HUES64 (cell line): Measurements from ENCODE around the gene CHCHD1.
A peak's percentile ranks its signal among the peaks of the same experiment; 100 is the strongest.

Source experiments
- H3K27ac ChIP-seq: 2 replicates; pipeline ENCODE4 v1.7.0; 2013; ENCODE audit warnings: low read depth, low read length, inconsistent platforms
- H3K27me3 ChIP-seq: 2 replicates; pipeline ENCODE4 v1.6.1; 2013; ENCODE audit warnings: mild to moderate bottlenecking, low read length; ENCODE audit not compliant: insufficient read depth
- H3K36me3 ChIP-seq: 2 replicates; pipeline ENCODE4 v1.6.1; 2013; ENCODE audit warnings: mild to moderate bottlenecking, low read length; ENCODE audit not compliant: insufficient read depth
- H3K4me1 ChIP-seq: 2 replicates; pipeline ENCODE4 v1.6.1; 2013; ENCODE audit warnings: mild to moderate bottlenecking, low read length, moderate library complexity; ENCODE audit not compliant: insufficient read depth
- H3K4me3 ChIP-seq: 2 replicates; pipeline ENCODE4 v1.5.1; 2013; ENCODE audit warnings: mild to moderate bottlenecking, low read length, moderate library complexity
- H3K9ac ChIP-seq: 2 replicates; pipeline ENCODE4 v1.6.1; 2013; ENCODE audit warnings: mild to moderate bottlenecking, low read depth, low read length
- H3K9me3 ChIP-seq: 2 replicates; pipeline ENCODE4 v1.6.1; 2013; ENCODE audit warnings: low read depth, low read length; ENCODE audit not compliant: insufficient read depth
- WGBS: fragments of 150-250, 120-280 bp; methylation state at CpG from one replicate; pipeline ENCODE4 v1.1.7; 2013; ENCODE audit warnings: missing lambda C conversion rate; 5-methylcytosine and 5-hydroxymethylcytosine counted together

Gene CHCHD1

GRCh38 chr10:73806176-73806950, 24.5 kb downstream of the CHCHD1 start:
- whole genome bisulfite sequencing: 94% methylated on average over 14 of the region's 14 CpGs
- H3K9ac ChIP-seq: no peak overlapping the region

GRCh38 chr10:73807471-73807870, 25.6 kb downstream of the CHCHD1 start:
- H3K9me3 ChIP-seq: no peaks in the 10 kb centered on the region
- peaks cover 57% of the 10 kb centered on the region for H3K36me3 ChIP-seq
- WGBS: 96% methylated on average over 14 of the region's 14 CpGs
- no peak overlapping the region for H3K9ac ChIP-seq
- H3K27me3 ChIP-seq: no peaks in the 10 kb centered on the region
- H3K27ac ChIP-seq: no peak overlapping the region
- peaks cover 6% of the 10 kb centered on the region; the same call in 1 of the 2 replicates for H3K4me1 ChIP-seq
- H3K4me3 ChIP-seq: no peak overlapping the region

More at GRCh38 chr10:73806176-73806950, 24.5 kb downstream of the CHCHD1 start:
- H3K36me3 ChIP-seq: peaks cover 68% of the 10 kb centered on the region
- no peak overlapping the region for H3K4me3 ChIP-seq
- H3K27me3 ChIP-seq: no peaks in the 10 kb centered on the region
- H3K9me3 ChIP-seq: no peaks in the 10 kb centered on the region
- peaks cover 3% of the 10 kb centered on the region; the same call in 1 of the 2 replicates for H3K4me1 ChIP-seq
- no peak overlapping the region for H3K27ac ChIP-seq

- no peaks in the 10 kb centered on the region for H3K9me3 ChIP-seq
- no peaks in the 10 kb centered on the region for H3K27me3 ChIP-seq
- peaks cover 53% of the 10 kb centered on the region for H3K36me3 ChIP-seq
- H3K9ac ChIP-seq: no peak overlapping the region
- H3K27ac ChIP-seq: no peak overlapping the region
- WGBS: 95% methylated on average over 16 of the region's 16 CpGs
- no peak overlapping the region for H3K4me3 ChIP-seq
- peaks cover 7% of the 10 kb centered on the region; the same call in 1 of the 2 replicates for H3K4me1 ChIP-seq
These were observed 26.4 kb downstream of the CHCHD1 start for GRCh38 chr10:73808021-73808815.

- H3K4me3 ChIP-seq: no peak overlapping the region
- H3K9ac ChIP-seq: no peak overlapping the region
- WGBS: 75% methylated on average over 5 of the region's 5 CpGs
- no peak overlapping the region for H3K27ac ChIP-seq
- H3K36me3 ChIP-seq: peaks cover 52% of the 10 kb centered on the region
- no peaks in the 10 kb centered on the region for H3K27me3 ChIP-seq
- no peaks in the 10 kb centered on the region for H3K9me3 ChIP-seq
- H3K4me1 ChIP-seq: peaks cover 7% of the 10 kb centered on the region; the same call in 1 of the 2 replicates
These were observed 27.4 kb downstream of the CHCHD1 start for GRCh38 chr10:73809061-73809818.

DNA sequence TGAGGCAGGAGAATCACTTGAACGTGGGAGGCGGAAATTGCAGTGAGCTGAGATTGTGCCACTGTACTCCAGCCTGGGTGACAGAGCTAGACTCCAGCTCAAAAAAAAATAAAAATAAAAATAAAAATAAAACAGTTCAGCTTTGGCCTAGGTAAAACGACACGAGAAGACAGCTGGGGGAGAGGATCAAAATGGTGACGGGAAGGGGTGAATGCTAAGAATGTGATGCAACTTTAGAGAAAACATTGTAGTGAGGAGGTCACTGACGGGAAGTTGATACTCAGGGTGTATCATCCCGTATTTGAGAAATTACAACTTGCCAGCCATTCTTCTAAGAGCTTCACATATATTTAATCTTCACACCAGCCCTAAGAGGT, 28.5 kb downstream of the CHCHD1 start:
- Histone ChIP-seq H3K4me3 (peak overlapping the region; percentile 90), H3K9ac (peak overlapping the region; percentile 97), H3K9me3 (no peaks in the 10 kb centered on the region), H3K27ac (no peak overlapping the region), H3K4me1 (peaks cover 7% of the 10 kb centered on the region; the same call in 1 of the 2 replicates), H3K27me3 (no peaks in the 10 kb centered on the region), H3K36me3 (peaks cover 55% of the 10 kb centered on the region)
- 88% methylated on average over 7 of the region's 7 CpGs for whole genome bisulfite sequencing

GRCh38 chr10:73810735-73811465, 29.1 kb downstream of the CHCHD1 start:
- Histone ChIP-seq H3K4me1 (peaks cover 7% of the 10 kb centered on the region; the same call in 1 of the 2 replicates), H3K27ac (peak overlapping the region; percentile 18; the same call in 1 of the 2 replicates), H3K36me3 (peaks cover 55% of the 10 kb centered on the region), H3K9me3 (no peaks in the 10 kb centered on the region), H3K4me3 (peak overlapping the region; percentile 90), H3K9ac (peak overlapping the region; percentile 97), H3K27me3 (no peaks in the 10 kb centered on the region)
- WGBS: 1% methylated on average over 63 of the region's 63 CpGs

DNA sequence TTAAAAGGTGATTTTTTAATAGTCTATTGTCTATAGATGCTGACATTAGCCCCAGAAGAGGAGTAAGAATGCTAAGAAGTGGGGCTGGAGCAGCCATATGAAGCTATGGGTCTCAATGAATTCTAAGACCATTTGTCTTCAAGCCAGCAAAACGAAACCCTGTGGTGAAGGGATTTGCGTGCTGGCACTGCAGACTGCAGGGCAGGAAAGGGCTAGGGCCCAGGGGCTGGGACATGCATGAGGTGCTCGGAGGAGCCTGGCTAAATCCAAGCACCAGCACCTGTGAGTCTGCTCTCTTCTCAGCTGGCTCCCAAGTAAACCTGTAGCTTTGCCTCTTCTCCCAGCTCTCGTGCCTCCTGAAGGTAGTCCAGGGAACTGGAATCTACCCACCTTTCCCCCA, 30.8 kb downstream of the CHCHD1 start:
- peaks cover 53% of the 10 kb centered on the region for H3K36me3 ChIP-seq

DNA sequence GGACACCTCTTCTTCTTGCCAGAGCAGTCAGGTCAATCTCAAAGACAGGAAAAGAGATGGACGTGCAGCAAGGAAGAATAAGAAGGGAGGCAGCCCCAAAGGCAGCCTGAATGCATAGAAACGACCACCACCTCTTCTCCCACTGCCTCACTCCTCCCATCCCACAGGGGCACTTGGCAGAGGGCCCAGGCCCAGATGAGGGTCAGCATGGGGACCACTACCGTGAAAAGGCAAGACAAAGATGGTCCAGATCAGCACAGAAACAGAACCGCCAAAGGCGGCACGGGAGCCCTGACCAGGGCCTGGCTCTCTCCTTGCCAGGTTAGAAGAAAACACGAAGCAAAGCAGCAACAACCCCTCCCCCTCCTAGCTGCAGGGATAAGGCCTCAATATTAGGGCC, 31.5 kb downstream of the CHCHD1 start:
- Histone ChIP-seq H3K27me3 (no peaks in the 10 kb centered on the region), H3K9ac (no peak overlapping the region), H3K36me3 (peaks cover 51% of the 10 kb centered on the region), H3K4me3 (no peak overlapping the region), H3K27ac (no peak overlapping the region), H3K4me1 (peaks cover 7% of the 10 kb centered on the region; the same call in 1 of the 2 replicates), H3K9me3 (no peaks in the 10 kb centered on the region)
- 91% methylated on average over 7 of the region's 7 CpGs for WGBS

More for the DNA sequence above, 30.8 kb downstream of the CHCHD1 start:
- Histone ChIP-seq H3K4me3 (no peak overlapping the region), H3K27me3 (no peaks in the 10 kb centered on the region), H3K27ac (no peak overlapping the region), H3K9me3 (no peaks in the 10 kb centered on the region), H3K4me1 (peaks cover 7% of the 10 kb centered on the region; the same call in 1 of the 2 replicates), H3K9ac (no peak overlapping the region)
- 75% methylated on average over 4 of the region's 4 CpGs for WGBS

DNA sequence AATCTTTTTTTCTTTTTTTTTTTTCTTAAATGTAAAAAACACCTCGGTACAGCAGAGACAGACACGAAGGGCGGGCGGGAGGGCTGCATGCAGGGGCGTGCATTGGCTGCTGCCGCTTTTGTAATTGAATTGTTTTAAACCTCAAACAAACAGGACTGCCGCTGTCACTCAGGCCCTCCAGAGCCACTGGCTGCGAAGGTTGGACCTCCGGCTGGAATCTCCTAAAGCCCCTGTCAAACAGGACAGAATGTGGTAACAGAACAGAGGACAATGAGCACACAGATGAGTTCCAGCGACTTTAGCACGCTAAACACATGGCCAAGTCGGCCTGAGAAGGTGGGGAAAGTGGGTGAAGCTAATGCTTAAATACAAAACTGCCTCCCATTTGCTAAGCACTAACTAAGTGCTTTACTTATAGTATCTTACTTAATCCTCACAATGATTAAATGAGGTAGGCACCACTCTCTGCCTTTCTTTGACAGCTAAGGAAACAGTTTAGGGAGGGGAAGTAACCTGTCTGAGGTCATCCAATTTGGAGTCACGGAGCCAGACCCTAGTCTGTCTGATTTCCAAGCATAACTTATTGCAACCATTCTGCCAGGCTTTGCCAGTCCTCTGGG, 32.5 kb downstream of the CHCHD1 start:
- Histone ChIP-seq H3K4me1 (peaks cover 7% of the 10 kb centered on the region; the same call in 1 of the 2 replicates), H3K9ac (no peak overlapping the region), H3K36me3 (peaks cover 48% of the 10 kb centered on the region), H3K27me3 (no peaks in the 10 kb centered on the region), H3K4me3 (no peak overlapping the region), H3K9me3 (no peaks in the 10 kb centered on the region), H3K27ac (no peak overlapping the region)
- 92% methylated on average over 12 of the region's 13 CpGs for WGBS
